NT2/D1 (cell line): ENCODE results near the gene FRMD4A.

Source experiments
- SUZ12 ChIP-seq: IDR thresholded peaks from 2 replicates; pipeline ENCODE4 v1.6.1; 2011; ENCODE audit not compliant: insufficient read length, insufficient read depth; ENCODE audit errors: extremely low read depth
- YY1 ChIP-seq: IDR thresholded peaks from 2 replicates; pipeline ENCODE4 v1.6.1; 2011; ENCODE audit not compliant: insufficient read length, insufficient read depth
- ZNF274 ChIP-seq: IDR thresholded peaks from 2 replicates; pipeline ENCODE4 v1.6.1; 2011; ENCODE audit warnings: mild to moderate bottlenecking, low read depth, low read length

DNA sequence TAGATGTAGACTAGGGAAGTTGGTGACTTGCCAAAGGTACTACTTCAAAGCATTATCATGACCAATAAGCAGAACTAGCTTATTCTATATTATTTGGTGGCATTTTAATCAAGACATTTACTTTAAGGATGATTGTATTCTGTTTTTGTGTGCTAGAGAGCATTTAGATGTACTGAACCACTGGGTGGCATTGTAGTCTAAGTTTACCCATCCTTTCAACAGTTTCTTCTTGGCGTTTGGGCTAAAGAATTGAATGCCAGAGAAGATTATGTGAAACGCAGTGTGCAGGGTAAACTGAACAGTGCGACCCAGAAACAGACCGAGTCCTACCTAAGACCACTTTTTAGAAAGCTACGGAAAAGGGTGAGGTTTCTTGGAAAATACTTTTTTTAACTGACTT, 717.2 kb downstream of the FRMD4A start:
- no peak for TF ChIP-seq SUZ12
- no peak for TF ChIP-seq YY1
- no peak for TF ChIP-seq ZNF274
